HK-2 (cell line): ENCODE measurements around the gene CD40.
"Not testable (repeated sequence)": the region's sequence is repeated elsewhere in the genome, so short reads cannot be mapped to it uniquely, and the experiment has no call there.

Experiments used
- DNase-seq: peaks from one replicate; pipeline ENCODE4 v3.0.0-alpha.2; 2018; ENCODE audit not compliant: unreplicated experiment

Gene CD40

DNA sequence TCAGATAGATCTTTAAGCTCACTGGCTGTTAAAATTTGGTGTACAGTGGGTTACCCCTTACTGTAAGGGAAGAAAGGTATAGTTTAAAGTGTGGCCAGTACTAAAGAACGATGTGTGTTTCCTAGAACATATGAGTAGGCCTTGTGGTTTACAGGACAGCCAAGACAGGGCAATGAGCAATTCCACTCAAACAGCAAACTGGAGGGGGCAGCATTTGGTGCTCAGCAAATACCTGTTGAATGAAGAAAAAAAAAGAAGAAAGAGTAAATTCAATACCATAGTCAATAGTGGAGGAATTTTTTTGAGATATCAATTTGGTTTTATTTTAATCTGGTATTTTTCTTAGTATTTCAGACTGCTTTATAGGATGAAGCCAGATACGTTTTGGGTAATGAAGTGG, 24.6 kb upstream of the CD40 start:
- DNase-seq: no peak

DNA sequence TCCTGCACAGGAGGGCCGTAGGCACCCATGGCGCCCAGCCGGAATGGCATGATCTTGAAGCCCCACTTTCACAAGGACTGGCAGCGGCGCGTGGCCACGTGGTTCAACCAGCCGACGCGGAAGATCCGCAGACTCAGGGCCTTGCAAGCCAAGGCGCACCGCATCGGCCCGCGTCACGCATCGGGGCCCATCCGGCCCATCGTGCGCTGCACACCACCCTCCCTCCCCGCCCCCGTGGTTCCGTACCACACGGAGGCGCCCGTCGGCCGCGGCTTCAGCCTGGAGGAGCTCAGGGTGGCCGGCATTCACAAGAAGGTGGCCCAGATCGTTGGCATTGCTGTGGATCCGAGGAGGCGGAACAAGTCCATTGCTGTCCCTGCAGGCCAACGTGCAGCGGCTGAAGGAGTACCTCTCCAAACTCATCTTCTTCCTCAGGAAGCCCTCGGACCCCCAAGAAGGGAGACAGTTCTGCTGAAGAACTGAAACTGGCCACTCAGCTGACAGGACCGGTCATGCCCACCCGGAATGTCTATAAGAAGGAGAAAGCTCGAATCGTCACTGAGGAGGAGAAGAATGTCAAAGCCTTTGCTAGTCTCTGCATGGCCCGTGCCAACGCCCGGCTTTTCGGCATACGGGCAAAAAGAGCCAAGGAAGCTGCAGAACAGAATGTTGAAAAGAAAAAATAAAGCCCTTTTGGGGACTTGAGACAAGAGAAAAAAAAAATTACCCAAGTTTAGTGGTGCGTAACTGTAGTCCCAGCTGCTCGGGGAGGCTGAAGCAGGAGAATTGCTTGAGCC, 18.4 kb upstream of the CD40 start:
- DNase-seq: peak; percentile 51

DNA sequence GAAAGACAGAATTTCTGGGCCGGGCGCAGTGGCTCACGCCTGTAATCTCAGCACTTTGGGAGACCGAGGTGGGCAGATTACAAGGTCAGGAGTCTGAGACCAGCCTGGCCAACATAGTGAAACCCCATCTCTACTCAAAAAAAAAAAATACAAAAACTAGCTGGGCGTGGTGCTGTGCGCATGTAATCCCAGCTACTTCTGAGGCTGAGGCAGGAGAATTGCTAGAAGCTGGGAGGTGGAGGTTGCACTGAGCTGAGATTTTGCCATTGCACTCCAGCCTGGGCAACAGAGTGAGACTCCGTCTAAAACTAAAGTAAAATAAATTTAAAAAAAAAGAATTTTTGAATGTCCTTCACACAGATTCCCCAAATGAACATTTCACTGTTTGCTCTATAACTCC, 17.7 kb upstream of the CD40 start:
- DNase-seq: not testable (repeated sequence)

DNA sequence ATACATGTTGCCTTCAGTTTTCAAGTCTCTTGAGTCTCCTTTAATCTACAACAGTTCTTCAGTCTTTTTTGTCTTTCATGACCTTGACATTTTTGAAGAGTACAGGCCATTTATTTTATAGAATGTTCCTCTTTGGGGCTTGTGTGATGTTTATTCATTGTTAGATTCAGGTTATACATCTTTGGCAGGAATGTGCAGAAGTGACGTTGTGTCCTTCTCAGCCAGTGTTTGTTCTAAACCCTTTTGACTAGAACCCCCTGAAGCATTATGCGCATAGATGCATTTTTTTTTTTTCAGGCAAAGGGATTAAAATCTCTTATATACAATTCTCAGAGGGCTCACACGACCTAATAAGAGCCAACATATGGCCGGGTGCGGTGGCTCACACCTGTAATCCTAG, 17.1 kb upstream of the CD40 start:
- no peak for DNase-seq

DNA sequence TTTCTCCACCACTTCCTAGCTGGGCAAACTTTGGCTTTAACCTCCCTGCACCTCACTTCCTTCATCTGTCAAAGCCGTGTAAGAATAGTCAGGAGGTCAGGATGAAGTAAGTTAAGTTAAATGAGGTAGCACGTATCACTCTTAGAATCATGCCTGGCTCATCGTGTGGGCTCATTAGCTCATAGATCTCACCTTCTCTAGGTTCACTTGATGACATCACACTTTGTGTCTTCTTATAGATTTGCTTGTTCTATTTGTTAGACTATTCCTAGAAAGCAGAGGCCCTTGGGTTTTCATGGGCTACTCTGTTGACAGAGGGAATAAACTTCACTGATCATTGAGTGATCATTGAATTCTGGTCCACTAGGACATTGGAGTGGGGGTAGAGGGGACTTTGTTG, 16.2 kb upstream of the CD40 start:
- DNase-seq: no peak

DNA sequence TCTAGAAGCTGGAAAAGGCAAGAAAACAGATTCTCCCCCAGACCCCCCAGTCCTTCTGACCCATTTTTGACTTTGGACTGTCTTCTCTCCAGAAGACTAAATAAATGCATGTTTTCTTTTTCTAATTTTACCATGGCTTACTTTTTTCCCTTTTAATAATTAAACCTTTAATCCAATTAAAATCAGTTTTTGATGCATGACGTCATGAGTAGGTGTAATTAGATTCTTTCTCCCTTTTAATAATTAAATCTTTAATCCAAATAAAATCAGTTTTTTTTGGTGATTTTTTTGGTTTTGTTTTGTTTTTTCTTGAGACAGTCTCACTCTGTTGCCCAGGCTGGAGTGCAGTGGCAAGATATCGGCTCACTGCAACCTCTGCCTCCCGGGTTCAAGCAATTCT, 15.2 kb upstream of the CD40 start:
- no peak for DNase-seq

DNA sequence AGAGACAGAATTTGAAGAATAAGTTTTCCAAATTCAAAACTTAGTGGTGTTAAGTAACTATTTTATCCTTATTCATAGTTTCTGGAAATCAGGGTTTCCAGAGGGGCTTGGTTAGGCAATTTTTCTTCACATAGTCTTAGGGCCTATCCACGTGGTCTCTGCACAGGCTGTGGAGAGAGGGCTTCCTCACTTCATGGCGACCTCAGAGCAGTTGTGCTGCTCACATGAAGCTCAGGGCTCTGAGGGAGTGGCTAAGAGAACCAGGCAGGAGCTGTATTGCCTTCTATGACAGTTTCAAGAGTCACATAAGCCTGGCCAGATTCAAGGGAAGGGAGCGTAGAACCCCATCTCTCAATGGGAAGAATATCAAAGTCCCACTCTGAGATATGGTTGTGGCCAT, 13.9 kb upstream of the CD40 start:
- no peak for DNase-seq

DNA sequence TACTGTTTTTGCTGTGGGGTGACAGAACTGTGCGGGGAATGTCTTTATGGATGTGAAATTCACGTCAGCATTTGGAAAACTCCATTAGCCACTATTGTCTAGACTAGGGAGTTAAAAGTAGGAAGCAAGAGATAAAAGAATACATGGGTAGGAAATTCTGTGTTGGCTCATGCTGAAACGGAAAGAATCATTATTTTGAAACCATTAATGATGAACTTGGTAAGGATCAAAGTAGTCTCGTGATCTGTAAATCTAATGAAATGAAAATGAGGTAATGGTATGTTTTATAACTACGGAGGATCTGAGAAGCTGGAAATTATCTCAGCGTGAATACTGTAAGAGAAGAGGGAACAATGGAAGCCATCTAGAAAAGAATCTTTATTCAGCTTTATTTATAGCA, 11.1 kb upstream of the CD40 start:
- no peak for DNase-seq

DNA sequence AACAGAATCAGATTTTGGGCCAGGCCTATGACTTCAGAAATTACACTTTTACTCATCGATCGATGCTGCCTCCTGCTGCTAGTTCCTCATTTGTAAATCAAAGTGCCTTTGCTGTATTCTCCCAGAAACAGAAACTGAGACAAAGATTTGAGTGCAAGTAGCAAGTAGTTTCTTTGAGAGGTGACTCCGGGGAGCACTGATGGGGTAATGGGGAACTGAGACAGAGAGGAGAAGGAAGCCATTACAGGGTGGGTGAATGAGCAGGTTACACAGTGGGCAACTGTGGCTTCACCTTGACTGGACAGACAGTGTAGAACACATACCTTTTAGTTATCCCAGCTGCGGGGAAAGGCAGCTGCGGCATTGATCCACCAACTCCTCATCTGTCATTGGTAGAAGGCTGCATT, 9.7 kb upstream of the CD40 start:
- no peak for DNase-seq

DNA sequence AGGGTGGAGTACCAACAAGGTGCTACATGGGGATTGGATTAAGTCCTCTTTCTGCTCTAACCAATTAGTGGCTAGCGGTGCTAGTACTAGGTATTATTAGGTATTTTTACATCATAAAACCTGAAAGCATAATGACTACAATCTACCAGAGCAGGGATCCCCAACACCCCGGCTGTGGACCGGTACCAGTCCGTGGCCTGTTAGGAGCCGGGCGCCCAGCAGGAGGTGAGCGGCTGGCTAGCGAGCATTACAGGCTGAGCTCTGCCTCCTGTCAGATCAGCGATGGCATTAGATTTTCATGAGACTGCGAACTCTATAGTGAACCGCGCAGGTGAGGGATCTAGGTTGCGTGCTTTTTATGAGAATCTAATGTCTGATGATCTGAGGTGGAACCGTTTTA, 9.1 kb upstream of the CD40 start:
- DNase-seq: no peak

DNA sequence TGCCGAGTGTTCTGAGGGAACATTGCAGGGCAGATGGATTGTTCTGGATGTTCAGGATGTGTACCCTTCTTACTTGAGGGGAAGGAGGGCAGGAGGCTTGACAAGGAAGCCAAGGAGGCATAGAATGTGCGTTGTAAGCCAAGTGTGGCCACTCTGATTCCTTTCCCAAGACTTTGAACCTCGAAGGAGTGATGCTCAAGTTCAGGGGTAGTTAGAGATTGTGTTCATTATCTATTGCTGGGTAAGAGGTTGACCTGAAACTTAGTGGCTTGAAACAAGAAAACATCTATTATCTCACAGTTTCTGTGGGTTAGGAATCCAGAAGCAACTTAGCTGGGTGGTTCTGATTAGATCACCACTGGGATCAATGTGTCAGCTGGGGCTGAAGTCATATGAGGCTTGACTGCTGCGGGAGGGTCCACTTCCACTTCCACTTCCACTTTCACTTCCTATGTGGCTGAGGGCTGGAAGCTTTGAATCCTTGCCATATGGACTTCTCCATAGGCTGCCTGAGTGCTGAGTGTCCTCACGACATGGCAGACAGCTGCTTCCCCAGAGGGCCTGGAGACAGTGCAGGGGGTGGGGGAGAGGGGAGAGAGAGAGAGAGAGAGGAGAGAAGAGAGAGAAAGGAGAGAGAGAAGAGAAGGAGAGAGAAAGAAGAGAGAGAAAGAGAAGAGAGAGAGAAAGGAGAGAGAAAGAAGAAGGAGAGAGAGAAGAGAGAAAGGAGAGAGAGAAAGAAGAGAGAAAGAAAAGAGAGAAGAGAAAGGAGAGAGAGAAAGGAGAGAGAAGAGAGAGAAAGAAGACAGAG, 6.9 kb upstream of the CD40 start:
- DNase-seq: no peak

DNA sequence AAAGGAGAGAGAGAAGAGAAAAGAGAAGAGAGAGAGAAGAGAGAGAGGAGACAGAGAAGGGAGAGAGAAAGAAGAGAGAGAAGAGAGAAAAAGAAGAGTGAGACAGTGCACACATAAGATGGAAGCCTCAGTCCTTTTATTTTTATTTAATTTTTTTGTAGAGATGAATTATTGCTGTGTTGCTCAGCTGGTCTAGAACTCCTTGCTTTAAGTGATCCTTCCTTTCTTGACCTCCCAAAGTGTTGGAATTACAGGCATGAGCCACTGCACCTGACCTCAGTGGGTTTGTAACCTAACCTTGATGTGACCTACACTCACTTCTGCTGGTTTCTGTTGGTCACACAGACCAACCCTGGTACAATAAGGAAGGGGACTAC, 6.3 kb upstream of the CD40 start:
- no peak for DNase-seq

DNA sequence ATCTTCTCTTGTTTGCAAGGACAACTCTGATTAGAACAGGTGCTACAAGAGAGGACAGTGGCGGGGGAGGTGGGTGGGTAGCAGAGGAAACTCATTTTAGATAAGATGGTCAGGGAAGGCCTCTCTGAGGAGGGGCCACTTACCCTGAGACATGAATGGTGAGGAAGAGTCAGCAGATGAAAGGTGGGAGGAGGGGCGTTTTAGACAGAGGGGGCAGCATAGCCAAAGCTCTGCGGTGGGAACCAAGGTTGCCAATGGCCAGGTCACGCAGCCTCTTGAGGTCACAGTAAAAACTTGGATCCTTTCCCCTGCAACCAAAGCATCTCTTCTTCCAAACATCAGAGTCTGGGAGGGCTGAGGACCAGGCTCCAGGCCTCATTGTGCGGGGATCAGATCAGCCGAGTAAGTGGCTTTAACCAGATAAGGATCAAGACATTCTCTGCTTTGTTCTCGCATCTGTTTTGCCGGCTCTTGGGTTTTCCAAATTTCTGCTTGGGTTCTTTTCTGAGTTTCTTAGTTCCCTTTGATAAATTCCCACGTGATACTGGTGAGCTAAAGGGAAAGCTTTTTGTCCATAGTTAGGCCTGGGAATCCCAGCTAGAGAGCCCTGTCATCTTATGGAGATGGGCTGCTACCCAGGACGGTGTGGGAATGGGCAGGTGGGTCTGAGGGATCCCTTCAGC, 5.5 kb upstream of the CD40 start:
- DNase-seq: no peak

DNA sequence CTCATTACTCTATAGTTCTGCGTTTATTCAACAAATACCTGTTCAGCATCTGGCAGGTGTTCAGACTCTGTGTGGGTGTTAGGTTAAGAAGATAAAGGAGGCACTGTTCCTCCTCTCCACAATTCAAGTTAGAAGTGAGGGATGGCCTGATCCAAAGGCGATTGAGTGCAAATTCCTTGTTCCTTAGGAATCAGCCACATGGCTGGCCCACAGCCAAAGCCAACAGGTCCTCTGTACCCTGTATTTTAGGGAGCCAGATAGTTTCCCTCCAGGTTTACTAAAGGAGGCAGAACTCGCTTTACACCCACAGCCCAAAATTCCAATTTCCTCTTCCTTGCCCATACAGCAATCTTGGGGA, 5.0 kb upstream of the CD40 start:
- DNase-seq: no peak

DNA sequence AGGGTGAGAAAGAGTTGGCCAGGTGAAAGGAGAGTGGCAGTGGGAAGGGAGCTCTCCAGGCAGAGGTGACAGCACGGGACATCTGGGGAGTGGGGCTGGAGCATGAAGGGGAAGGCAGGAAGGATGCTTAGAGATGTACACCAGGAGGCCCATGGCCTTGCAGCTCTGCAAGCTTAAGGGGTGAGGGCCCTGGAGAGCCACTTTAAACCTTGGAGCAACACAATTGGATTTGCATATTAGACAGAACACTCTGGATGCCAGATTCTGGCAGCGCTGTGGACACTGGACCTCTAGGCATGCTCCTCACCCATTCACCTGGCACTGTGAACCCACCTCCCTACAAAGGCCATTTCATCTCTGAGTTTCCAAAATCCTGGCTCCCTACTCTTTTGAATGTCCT, 3.7 kb upstream of the CD40 start:
- no peak for DNase-seq

DNA sequence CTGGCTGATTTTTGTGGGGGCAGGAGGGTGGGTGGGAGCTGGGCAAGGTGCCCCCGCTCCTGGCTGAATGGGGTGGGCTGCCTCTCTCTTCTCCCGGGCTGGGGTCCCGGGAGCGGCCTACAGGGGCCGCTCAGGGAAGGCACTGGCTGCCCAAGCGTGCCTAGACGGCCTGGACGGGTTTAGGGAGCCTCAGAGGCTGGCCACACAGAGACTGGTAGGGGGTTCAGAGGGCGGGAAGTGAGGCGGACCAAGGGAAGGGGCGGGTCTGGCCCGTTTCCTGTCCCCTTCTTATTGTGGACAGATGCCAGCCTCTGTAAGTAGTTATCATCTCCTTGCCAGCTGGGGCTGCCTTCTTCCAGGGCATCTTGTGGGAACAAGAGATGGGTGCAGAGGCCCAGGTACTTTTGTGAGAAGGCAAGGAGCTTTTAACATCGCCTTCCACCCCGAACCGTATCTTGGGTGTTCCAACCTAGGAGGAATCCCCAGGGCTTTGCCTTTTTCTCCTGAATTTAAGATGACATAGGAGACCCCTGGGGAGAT, 437 bp downstream of the CD40 start:
- DNase-seq: peak; percentile 75

DNA sequence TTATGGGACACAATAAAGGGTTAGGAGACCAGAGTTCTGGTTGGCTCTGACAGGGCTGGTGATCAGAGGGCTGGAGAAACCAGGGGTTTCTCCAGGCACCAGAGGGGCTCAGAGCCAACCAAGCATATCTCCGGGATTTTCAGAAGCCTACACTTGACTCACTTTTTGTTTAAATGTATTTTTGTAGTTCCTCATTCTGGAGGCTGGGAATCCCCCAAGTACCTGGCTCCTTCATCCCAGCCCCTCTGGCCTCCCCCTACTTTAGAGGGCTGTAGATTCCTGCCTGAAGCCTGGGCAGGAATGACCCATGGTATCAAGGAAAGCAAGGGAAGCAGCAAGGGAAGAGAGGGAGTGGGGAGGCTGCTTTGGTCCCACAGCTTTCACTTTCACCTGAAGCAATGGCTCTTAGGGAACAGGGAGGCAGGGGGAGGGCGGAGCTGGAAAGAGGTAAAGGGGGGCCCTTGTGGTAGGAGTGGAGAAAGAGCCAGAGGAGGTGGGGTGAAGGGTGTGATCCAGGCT, 973 bp downstream of the CD40 start:
- DNase-seq: peak; percentile 36

DNA sequence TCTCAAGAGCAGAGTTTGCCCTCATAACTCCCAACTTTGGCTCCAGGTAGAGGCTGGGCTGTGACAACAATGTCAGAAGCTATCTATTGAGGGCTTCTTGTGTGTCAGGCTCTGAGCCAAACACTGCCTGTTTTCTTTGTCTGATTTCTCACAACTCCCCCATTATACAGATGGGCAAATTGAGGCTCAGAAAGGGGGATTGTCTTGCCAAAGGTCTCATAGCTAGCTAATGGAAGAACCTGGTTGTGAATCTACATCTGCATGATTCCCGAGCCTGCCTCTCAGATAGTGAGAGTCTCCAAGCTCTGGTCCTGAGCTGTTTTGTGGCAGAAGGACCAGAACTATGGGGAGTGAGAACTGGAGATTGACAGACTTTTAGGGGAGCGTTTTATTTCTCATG, 1.4 kb downstream of the CD40 start:
- no peak for DNase-seq

DNA sequence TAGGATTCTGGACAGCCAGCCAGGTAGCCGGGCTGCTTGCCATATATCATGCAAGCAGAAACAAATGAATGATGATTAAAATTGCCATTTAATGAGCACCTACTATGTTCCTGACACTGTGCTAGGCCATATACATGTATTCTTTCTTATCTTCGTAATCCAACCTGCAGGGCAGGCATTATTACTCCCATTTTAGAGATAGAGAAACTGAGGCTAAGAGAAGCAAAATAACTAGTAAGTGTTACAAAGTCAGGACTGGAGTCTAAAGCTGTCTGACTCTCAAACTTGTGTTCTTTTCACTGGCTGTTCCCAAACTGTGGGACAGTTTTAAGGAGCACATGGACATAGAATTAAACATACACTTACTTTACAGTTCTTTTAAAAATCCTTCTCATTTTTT, 2.0 kb downstream of the CD40 start:
- DNase-seq: no peak

DNA sequence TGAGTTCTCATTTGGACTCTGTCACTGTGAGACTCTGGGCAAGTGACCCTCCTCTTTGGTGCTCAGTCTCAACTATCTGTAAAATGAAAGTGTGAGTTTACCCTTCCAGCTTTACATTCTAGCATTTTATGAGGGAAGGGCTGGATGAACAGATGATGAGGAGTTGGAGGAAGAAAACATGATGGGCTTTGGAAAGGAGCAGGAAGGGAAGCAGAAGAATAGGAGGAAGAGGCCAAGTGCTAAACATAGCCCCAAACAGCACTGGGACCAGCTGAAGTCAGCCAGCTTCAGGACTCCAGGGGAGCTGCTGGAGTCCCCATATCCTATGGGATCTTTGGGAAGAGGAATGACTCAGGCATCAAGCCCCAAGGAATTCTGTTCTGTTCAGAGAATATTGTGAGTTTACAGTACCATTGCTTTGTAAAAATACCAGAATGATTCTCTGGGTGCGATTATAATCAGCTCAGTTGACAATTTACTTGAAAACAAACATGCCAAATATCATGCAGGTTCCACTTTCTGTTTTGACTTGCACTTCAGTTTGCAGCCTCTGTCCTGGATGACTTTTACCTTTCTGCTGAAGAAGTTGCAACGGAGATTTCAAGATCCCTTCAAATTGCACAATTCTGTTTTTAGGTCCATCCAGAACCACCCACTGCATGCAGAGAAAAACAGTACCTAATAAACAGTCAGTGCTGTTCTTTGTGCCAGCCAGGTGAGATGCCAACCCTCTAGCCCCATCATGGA, 3.2 kb downstream of the CD40 start:
- DNase-seq: no peak

DNA sequence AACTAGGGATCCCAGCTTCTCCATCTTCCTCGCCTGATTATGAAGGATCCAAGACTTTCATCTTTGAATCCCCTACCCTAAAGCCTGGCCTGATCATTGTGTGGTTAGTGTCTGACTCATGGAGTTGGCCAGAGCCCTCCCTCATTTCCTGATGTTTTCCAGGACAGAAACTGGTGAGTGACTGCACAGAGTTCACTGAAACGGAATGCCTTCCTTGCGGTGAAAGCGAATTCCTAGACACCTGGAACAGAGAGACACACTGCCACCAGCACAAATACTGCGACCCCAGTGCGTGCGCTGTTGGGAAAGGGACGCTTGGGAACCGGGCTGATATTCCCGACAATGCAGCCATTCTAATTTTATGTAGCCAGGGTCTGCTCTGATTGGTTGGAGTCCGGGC, 4.0 kb downstream of the CD40 start:
- DNase-seq: peak; percentile 66
